HG03457 (cell line): Measurements from ENCODE around the gene KRI1.
A peak's percentile ranks its signal among the peaks of the same experiment; 100 is the strongest.
"Not testable (repeated sequence)": the region's sequence is repeated elsewhere in the genome, so short reads cannot be mapped to it uniquely, and the experiment has no call there.

ENCODE experiments used
- ATAC-seq: cut with Tn5 transposase; IDR thresholded peaks from one replicate; pipeline ENCODE4 v1.9.1; 2021; ENCODE audit warnings: moderate number of reproducible peaks; ENCODE audit not compliant: unreplicated experiment

KRI1 gene

GRCh38 chr19:10575011-10575716 is 9.4 kb upstream of the KRI1 start:
- ATAC-seq, result no peak

DNA sequence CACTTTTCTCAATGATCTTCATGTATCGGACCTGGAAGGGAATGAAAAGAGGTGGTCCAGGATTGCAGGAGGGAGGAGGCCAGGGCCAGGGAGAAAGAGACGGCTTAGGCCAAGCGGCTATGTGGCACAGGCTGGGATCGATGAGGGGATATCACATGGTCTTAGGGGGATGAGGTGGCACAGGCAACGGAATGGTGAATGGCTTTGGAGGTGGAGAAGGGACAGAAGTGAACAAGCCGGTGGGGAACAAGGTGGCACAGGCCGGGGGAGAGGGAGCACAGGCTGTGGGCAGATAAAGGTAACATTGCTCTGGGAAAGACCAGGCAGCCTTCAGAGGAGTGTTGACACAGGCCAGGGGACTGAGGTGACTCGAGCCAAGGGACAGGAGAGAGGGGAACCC is 8.7 kb upstream of the KRI1 start:
- ATAC-seq, result no peak

DNA sequence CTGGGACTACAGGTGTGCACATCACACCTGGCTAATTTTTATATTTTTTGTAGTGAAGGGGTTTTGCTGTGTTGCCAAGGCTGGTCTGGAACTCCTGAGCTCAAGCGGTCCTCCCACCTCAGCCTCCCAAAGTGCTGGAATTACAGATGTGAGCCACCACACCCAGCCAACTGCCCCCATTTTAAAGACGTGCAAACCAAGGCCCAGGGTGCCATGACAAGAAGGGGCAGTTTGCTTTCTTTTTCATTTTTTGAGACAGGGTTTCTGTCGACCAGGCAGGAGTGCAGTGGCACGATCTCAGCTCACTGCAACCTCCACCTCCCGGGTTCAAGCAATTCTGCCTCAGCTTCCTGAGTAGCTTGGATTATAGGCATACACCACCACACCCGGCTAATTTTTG is 8.0 kb upstream of the KRI1 start:
- not testable (repeated sequence) for ATAC-seq

DNA sequence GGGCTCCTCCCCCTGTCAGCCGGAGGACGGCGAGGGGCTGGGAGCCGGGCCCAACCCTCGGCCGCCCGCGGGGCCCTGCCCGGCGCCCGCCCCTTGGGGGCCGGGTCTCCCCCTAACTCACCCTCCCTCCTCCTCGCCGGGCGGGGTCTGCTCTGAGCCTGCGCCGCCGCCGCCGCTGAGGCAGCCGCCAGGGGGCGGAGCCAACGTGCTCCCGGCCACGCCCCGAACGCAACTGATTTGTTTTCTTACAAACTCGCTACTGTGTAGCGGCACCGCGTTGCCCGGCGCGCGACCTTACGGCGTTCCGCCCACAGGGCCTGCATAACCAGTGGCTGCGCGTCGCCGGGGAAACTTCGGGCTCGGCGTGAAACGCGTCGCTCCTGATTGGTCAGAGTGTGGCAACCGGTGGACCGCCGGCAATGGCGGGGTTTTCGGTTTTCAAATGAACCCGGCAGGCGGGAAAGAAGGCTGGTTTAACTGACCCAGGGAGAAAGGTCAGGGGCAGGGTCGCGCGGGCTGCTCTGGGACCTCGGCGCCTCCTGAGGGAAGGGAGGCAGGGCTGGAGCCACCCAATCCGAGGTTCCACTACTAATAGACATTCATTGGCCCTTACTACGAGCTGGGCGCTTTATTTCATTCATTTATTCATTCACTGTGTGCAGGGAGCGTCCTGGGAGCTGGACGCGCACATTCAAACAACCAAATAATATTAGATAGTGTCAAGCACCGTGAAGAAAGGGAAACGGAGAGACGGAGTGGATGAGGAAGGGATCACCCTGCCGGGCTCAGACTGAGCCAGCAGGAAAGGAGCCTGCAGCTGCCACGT is 3.2 kb upstream of the KRI1 start, which contains the start of gene CDKN2D:
Gene CDKN2D (minus strand): TSS at position 154 of the 826 bp plus-strand sequence. CDS start 326 bp downstream, outside the sequence.
- ATAC-seq, result peak; percentile 50

DNA sequence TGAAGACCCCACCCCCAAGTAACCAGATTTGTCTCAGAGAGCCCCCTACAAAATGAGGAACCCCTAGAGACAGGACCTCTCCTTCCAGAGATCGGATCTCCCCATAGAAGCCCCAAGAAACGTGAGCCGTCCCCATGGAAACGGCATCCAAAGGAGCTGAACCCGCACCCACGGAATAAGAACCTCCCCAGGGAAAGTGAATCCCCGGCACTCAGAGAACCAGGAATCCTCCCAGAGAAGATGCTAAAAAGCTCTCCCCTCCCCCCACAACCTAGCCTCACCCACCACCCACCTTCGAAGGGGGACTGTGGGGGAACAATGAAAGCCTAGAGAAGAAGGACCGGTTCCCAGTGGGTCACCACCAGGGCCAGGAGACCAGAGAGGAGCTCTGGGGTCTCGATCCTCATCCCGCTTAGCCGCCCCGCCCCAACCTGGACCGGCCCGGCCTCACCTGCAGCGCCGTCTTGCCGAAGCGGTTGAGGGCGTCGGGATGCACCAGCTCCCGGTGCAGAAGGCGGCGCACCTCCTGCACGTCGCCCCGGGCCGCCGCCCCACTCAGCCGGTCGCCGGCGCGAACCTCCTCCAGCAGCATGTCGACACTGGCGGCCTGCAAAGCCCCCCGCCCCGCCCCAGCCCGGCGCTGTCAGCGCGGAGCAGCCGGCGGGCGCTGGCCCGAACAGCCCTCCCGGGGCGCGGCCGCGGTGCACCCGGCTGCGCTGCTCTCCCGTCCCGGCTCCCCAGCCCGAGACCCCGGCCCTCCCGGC is 2.4 kb upstream of the KRI1 start:
- ATAC-seq, result no peak

DNA sequence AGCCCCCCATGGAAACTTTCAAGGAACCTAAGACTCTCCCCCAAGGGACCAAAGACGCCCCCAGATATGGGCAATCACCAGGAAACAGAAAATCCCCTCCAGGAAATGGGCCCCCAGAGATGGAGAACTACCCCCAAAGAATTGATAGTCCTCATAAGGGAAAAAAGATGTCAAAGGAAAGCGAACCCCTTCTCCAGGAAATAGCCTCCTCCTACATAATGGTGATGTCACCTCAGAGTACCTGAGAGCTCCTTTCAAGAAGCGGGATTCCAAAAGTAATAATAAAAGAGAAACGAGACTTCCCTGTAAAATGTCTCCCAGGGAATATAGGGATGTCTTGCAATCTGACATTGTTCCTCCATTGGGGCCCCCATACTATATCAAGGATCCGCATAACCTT is 1.8 kb upstream of the KRI1 start:
- ATAC-seq, result no peak

- no peak for ATAC-seq
These were observed 1.0 kb upstream of the KRI1 start for GRCh38 chr19:10566658-10567410.

- no peak for ATAC-seq
These were observed 523 bp upstream of the KRI1 start for GRCh38 chr19:10566408-10566657.

DNA sequence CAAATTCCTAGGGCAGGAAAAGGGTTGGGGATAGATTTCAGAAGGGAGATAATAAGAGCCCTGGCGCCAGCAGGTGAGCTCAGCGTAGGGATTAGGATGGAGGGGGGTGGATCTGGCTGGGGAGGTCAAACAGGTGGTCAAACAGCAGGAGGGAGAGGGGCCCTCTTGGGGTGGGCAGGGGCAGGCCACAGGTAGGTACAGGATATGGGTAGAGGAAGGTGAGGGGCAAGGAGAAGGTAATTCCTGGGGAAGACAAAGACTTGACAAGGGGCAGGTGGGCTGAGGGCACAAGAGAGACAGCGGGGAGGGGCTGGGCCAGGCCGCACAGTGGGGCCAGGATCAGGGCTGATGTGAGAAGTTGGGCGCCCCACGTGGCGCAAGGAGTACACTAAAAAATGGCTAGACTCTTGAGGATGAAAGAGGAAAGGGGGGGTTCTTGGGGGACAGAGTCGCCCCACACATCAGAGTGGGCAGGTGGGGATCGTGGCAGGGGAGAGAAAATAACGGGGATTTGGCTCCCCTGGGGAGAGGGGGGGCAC is 713 bp downstream of the KRI1 start:
- no peak for ATAC-seq

DNA sequence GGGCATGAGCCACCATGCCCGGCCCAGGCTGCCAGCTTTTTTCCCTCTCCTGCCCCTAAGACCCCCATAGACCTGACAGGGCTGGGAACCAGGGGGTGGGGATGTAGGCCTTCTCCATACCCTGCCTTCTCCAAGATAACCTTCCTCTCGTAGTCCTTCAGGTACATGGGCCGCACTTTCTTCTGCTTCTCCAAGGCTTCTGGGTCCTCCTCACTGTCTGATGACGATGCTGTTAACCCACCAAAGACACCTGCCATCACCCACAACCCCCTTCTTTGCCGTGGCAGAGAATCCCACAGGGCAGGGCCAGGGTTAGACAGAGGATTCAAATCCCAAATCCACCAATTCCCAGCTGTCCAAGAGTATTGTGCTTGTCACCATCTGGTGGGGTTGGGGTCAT is 3.2 kb downstream of the KRI1 start:
- no peak for ATAC-seq

- ATAC-seq, result no peak
These were observed 5.7 kb downstream of the KRI1 start for GRCh38 chr19:10560154-10560553.

DNA sequence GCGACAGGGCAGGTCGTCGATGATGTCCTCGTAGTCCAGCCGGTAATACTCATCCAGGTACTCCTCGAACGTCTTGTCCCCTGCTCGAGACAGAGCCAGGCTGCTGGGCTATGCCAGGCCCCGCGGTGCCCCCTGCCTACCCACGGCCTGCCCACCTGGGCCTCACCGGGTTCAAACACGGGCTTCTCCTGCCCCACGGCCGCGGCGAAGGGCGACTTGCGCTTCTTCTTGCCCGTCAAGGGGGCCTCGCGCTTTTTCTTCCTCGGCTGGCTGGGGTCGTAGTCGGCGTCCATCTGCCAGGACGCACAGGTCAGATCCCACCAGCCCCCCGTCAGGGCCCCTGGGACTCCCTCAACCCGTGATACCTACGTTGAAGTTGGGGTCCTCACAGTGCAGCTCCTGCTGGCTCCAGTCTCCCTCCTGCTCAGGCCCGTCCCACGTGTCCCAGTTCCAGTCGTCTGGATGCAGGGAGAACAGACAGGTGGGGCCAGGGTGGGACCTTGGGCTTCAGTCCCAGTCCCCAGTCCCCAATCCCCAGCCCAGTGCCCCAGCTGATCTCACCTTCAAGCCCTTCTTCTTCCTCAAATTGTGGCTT is 8.1 kb downstream of the KRI1 start:
- ATAC-seq, result no peak

DNA sequence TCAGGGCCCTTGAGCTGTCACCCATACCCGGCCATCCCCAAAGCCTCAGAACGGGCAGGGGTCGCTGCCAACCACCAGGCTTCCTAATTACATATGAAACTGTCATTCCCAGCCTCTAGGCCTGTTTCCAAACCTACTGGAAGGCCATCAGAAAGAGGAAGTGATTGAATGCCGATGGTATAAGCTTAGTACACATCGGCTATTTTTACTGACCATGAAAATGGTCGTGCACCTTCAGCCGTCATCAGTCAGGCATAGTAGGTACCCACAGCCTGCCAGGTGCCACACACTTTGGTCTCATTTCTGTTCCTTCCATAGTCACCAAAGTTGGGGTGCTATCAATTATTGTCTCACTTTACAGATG is 10.2 kb downstream of the KRI1 start:
- ATAC-seq, result no peak

- no peak for ATAC-seq
These were observed 10.8 kb downstream of the KRI1 start for GRCh38 chr19:10554760-10555609.

DNA sequence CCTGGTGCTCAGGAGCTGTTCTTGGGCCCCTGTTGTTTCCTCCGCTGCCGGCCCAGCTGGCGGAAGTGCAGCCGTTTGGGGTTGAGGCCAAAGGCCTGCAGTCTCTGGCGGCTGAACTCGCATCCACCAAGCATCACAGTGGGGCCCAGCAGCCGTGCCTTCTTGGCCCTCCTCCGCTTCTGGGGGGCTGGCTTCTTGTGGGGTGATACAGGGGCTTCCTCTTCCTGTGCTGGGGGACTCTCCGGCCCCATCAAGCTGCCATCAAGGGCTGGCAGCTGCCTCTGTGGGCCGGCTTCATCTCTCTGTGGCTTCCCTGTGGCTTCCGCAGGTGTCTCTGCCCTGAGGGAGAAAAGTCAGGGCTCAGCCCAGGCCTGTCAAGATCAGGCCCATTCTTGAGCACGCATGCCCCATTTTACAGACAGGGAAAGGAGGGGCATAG is 11.8 kb downstream of the KRI1 start:
- ATAC-seq, result peak; percentile 48

DNA sequence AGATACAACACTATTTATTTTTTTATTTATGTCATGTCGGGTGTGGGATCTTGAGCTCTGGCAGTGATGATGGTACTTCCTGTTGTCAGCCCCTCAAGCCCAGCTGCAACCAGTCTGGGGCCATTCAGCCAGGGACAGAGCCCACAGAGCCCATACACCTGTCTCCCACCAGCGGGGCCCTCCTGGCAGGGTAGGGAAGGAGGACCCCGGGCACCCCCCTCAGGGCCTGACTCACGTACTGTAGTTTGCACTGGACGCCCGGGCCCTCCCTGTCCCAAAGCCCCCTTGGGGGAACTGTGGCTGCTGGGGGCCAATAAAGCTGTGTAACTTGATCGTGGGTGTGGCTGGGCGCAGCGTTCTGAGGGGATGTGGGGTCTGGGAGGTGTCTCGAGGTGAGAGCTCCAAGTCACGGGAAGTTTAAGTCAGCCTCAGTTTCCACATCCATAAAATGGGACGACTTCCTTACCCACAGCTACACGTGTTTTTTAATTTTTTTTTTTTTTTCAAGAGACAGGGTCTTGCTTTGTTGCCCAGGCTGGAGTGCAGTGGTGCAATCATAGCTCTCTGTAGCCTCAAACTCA is 12.6 kb downstream of the KRI1 start:
- ATAC-seq, result no peak

DNA sequence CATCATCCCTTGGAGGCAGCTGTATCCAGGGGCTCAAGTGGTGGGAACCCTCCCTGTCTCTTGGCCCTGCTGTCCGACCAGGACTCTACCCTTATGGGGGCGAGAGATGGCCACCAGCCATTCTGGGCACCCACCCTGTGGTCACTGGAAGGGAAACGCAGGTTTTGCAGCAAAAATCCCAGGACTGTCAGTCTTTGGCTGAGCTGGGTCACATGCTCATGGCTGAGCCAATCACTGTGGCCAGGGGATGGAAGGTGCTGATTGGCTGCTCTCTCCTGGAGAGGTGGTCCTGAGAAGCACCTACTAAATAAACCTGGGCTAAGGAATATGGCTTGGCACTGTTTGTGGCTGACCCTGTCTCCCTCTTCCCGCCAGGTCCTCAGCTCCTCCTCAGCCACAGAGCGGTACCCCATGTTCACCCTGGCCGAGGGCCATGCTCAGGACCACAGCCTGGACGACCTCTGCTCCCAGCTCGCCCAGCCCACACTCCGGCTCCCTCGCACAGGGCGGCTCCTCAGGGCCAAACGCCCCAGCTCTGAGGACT is 13.2 kb downstream of the KRI1 start:
- no peak for ATAC-seq

DNA sequence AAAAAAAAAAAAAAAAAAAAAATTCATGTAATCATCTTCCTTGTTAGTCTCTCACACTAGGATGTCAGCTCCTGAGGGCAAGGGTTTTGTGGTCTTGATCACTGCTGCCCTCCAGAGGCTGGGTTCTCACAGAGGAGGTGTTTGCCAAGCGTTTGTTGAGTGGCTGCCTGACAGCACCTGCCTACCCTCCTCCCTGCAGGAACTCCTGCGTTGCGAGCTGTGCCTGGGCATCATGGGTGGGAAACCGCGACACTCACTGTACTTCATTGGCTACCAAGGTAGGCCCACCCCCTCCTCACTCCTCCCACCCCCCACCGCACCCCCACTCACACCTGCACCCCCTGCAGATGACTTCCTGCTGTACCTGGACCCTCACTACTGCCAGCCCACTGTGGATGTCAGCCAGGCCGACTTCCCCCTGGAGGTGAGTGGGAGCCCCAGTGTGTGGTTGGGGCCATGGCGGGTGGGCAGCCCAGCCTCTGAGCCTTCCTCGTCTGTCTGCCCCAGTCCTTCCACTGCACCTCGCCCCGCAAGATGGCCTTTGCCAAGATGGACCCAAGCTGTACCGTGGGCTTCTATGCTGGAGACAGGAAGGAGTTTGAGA is 14.0 kb downstream of the KRI1 start:
- no peak for ATAC-seq
